GM21737 (cell line): ENCODE results near the gene STMN1.

Experiments used
- ATAC-seq: cut with Tn5 transposase; IDR thresholded peaks from one replicate; pipeline ENCODE4 v1.9.1; 2021; ENCODE audit warnings: mild to moderate bottlenecking, moderate library complexity; ENCODE audit not compliant: unreplicated experiment

STMN1 gene

DNA sequence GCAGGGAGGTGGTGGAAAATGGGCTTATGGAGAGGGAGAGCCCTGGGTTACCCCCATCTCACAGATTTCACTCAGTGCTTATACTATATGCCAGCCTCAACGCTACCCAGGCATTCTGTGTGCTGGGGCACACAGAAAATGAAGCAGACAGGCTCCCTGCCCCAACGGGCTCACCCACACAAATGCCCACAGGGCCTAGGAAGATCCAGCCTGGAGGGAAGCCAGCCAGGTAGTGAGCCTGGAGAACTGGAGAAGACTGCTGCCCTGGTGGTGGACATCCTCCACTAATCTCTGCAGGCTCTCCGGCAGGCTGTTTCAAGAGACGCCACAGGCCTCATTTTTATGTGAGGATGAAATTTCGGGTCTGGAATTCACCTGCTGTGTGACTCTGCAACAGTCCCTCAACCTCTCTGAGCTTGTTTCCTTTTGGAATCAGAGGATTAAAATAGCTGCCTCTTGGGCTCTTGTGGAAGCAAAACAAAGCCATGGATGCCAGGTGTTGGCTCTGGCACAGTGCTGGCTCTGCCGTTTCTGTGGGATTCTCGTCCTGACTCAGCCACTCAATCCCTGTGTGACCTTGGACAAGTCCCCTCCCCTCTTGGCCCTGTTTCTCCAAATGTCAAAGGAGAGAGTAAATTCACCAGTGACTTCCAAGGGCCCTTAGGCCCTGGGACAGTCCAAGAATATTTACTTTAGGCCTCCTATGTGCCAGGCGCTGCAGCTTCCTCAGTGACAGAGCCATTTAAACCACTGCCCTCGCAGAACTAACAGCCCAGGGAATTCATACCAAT lies 34.3 kb downstream of the STMN1 start:
- ATAC-seq, result no peak

DNA sequence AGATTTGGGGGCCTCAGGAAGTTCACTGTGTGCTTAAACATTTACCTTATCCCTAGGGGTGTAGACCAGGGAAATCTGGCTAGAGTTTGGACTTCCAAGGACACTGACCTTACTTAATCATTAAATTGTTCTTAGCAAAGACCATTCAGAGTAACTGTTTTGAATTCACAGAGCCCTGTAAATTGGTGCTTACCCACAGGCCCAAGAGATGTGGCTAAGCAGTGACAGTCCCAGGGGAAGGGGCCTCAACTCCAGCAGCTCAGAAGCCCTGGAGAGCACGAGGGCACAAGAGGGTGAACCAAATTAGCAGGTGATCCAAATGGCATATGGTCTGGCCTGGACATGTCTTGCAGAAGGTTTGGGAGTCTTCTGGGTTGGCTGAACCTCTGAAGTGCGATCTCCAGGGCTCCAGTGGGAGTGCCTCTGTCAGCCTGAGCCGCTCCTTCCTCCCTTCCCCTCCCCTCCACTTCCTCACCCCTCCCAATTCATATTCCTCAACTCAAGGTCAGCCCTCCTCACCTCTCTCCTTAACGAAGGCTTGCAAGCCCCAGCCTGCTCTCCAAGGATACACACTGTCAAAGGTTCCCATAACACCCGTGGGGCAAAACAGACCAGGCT lies 35.0 kb downstream of the STMN1 start:
- ATAC-seq, result no peak

GRCh38 chr1:25870614-25871013 lies 35.6 kb downstream of the STMN1 start:
- ATAC-seq, result no peak

GRCh38 chr1:25869909-25870606 lies 36.2 kb downstream of the STMN1 start:
- ATAC-seq, result no peak

- ATAC-seq, result no peak
Measured at GRCh38 chr1:25867210-25867991, 38.8 kb downstream of the STMN1 start.

DNA sequence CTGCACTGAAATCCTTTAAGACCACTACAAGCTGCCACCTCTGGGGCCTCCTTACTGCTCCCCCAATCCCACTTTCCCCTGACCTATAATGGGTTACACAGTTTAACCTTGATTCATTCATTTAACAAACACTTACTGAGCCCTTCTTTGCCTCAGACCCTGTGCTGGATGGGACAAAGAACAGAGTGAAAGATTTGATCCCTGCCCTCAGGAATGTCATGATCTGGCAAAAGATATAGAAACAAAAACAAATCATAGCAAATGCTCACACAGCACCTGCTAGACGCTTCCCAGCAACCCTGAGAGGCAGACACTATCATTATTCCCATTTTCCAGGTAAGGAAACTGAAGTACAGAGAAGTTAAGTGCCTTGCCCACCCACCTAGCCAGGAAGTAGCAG lies 39.9 kb downstream of the STMN1 start:
- no peak for ATAC-seq

DNA sequence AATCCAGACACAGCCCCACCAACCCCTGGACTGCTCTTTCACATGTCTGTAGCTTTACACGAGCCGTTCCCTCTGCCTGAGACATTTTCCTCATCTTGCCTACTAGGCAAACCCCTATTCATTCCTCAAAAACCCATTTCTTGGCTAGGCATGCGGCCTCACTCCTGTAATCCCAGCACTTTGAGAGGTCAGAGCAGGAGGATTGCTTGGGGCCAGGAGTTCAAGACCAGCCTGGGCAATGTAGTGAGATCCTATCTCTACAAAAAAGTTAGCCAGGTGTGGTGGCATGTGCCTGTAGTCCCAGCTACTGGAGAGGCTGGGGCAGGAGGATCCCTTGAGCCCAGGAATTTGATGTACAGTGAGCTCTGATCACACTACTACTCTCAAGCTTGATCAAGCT lies 41.8 kb downstream of the STMN1 start:
- ATAC-seq, result no peak

GRCh38 chr1:25863486-25864262 lies 42.5 kb downstream of the STMN1 start:
- no peak for ATAC-seq

DNA sequence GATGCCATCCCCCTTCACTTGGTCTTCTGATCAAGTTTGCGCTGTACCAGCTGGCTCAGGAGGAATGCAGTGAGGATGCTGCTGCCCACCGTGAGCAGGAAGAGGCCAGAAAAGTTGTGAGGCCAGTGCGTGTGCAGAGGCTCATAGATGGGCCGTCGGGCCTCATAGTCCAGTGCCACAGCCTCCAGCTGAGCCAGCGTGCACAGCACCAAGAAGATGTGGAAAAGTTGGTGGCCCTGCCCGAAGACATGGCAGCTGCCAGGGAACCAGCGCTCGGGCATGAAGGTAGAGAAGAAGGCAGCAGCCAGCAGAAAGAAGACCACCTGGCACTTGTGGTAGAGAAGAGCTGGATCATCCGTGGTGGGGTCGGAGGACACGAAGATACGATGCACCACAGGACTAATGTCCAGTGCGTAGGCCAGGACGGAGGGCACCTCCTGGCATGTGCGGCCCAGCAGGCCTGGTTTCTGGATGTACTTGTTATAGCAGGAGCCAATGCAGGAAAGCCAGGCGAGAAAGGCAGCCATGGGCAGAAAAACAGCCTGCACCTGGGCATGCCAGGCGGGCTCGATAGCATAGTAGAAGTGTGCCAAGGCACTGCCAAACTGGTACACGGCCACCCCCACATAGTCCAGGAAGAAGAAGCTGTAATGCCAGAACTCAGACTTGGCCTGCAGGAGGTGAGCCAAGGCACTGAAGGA lies 43.3 kb downstream of the STMN1 start:
- ATAC-seq, result no peak

DNA sequence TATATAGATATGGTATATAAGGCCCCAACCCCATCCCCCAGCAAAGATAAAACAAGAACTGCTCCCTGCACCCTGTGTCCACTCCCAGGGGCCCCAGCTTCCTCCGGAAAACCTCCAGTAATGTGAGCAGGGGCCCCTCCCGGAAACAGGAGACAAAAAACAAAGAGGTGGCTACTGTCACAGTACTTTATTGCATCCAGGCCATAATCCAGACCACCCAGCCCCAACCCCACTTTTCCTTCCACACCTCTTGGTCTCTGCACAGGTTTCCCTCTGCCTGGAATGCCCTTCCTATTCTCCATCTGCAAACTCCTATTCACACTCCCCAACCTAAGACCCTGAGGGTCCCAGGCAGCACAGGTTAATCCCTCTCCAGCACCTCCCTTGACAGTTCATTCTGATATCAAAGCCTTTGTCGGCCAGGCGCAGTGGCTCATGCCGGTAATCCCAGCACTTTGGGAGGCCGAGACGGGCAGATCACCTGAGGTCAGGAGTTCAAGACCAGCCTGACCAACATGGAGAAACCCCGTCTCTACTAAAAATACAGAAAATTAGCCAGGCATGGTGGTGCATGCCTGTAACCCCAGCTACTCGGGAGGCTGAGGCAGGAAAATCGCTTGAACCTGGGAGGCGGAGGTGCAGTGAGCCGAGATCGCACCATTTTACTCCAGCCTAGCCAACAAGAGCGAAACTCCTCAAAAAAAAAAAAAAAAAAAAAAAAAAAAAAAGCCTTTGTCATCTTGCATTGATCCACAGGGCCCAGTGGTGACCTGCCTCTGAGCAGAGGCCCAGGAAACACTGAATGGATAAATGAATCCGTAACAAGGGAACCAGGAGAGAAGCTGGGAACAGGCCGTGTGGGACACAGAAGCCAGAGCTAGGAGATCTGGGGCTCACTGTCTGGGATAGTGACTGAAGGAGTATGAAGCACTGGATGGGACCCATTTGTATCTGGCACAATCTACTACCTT lies 44.6 kb downstream of the STMN1 start:
- ATAC-seq, result no peak

DNA sequence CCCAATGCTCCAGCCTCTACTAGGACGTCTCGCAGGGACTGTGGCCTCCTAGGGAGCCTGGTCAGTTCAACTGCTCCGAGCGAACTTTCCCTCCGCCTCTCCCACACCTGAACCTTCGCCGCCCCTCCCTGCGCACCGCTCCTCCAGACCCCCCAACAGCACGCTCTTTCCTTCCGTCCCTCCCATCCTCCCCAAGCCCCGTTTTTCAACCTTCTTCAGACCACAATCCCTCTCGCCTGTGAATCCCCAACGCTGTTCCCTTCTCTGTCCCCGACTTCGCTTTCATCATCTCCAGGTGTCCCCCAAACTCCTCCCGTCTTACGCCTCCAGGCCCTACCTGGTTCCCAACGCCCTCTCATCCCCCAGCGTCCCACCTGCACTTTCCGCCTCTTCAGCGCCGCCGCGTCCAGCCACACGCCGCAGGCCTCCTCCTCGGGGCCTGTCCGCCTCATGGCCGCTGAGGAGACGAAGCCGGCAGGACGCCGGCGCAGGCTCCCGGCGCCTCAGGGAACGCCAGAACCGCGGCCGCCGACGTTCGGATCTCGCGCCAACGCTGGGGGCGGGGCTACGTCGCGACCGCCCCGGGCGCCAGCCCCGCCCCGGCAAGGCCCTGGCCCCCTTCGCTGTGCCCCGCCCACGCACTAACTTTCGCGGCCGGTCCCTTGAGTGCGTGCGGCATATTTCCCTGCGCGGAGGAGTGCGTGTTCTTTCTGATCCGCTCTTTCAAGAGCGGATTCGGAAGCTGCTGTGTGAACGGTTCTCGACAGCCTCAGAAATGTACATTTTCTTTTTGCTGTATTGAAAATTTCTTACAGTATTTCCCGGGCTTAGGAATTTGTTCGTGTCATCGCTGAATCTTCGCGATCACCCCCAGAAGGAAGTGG lies 47.1 kb downstream of the STMN1 start, which contains the start of gene AUNIP:
TSS of gene AUNIP (minus strand) at position 552 of the 884 bp plus-strand sequence. CDS start at position 452, 100 bp downstream.
- peak; percentile 73 for ATAC-seq

DNA sequence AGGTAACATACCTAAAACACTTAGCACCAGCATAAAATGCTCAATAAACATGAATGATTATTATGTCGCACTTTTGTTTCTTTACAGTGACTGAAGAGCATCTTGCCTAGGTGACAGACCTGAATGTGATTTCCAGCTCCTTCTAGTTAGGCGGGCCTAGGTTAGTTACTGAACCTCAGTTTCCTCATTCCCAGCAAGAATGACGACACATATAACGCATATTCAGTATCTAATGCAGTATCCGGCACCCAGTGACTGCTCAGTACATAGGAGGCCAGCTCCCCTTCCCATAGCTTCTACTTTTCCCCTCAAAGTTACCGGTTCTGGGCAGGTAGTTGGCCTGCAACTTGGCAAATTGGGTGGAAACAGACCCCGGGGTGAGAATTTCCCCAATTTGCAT lies 47.7 kb downstream of the STMN1 start:
- no peak for ATAC-seq

DNA sequence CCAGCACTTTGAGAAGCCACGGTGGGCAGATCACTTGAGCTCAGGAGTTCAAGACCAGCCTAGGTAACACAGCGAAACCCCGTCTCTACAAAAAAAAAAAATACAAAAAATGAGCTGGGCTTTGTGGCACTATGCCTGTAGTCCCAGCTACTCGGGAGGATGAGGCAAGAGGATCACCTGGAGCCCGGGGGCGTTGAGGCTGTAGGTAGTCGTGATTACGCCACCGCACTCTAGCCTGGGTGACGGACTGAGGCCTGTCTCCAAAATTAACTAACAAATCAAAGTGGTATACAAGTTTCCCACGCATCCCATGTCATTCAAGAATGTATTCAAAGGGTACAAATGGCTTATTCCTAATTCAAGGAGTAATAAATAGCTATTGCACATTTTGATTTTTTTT lies 49.4 kb downstream of the STMN1 start:
- ATAC-seq, result no peak

DNA sequence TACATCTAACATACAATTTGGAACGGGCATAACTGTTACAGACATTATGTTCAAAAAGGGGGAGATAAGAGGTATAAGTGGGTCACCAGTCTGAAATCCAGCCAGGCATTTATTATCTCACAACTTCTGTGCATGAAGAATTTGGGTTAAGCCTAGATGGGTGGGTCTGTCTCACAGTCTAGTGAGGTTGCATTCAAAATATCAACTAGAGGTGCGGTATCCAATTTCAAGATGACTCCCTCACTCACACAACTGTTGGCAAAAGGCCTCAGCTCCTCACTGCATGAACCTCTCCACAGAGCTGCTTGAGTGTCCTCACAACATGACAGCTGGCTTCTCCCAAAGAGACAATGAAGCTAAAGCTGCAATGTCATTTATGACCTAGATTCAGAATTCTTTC lies 51.7 kb downstream of the STMN1 start:
- ATAC-seq, result no peak
